OCI-LY3 (cell line): ENCODE measurements around the gene APPL2.

Experiments
- H2AFZ ChIP-seq: fragments of 200-600, 300-600 bp; shearing (Covaris generic); 2 replicates; pipeline ENCODE4 v1.6.0; 2014; ENCODE audit warnings: antibody characterized with exemption, low read depth, low read length
- H3K27ac ChIP-seq: fragments of 200-600, 300-600 bp; sonication (generic); 2 replicates; pipeline ENCODE4 v1.5.1; 2014; ENCODE audit warnings: mild to moderate bottlenecking, low read length, moderate library complexity, mixed read lengths
- H3K27me3 ChIP-seq: fragments of 200-600, 300-600 bp; sonication (generic); 2 replicates; pipeline ENCODE4 v1.6.1; 2014; ENCODE audit warnings: low read depth, low read length, mixed read lengths
- H3K36me3 ChIP-seq: fragments of 200-600, 300-600 bp; sonication (generic); replicated peaks from 2 replicates; pipeline ENCODE3; 2014; ENCODE audit warnings: low read depth, low read length, mixed read lengths
- H3K4me1 ChIP-seq: fragments of 300-600, 200-600 bp; sonication (generic); 2 replicates; pipeline ENCODE4 v1.6.1; 2014; ENCODE audit warnings: low read length, mixed read lengths
- H3K4me2 ChIP-seq: fragments of 200-600, 300-600 bp; sonication (generic); 2 replicates; pipeline ENCODE4 v1.6.1; 2014; ENCODE audit warnings: low read length, mixed read lengths
- H3K4me3 ChIP-seq: fragments of 300-600, 200-600 bp; sonication (generic); 2 replicates; pipeline ENCODE4 v1.5.1; 2014; ENCODE audit warnings: antibody characterized with exemption, mild to moderate bottlenecking, low read length, moderate library complexity
- H3K79me2 ChIP-seq: fragments of 300-600, 200-600 bp; shearing (Covaris generic); 2 replicates; pipeline ENCODE4 v1.6.1; 2014; ENCODE audit warnings: mild to moderate bottlenecking, low read length, mixed read lengths
- H3K9ac ChIP-seq: fragments of 300-600, 200-600 bp; shearing (Covaris generic); 2 replicates; pipeline ENCODE4 v1.6.0; 2014; ENCODE audit warnings: mild to moderate bottlenecking, low read length, moderate library complexity
- H3K9me3 ChIP-seq: fragments of 200-600, 300-600 bp; shearing (Covaris generic); 2 replicates; pipeline ENCODE4 v1.6.1; 2014; ENCODE audit warnings: low read length, mixed read lengths; ENCODE audit not compliant: insufficient read depth
- H4K20me1 ChIP-seq: fragments of 200-600, 300-600 bp; sonication (generic); 2 replicates; pipeline ENCODE4 v1.6.1; 2016; ENCODE audit warnings: low read length, mixed read lengths; ENCODE audit not compliant: insufficient read depth
- CTCF ChIP-seq: fragments of 200-600, 300-600 bp; sonication (generic); IDR thresholded peaks from 2 replicates; pipeline ENCODE4 v1.5.1; 2014; ENCODE audit warnings: antibody characterized with exemption, low read length, low read depth
- EZH2phosphoT487 ChIP-seq: fragments of 200-600 bp; shearing (Covaris generic); IDR thresholded peaks from 2 replicates; pipeline ENCODE4 v1.6.1; 2018; ENCODE audit warnings: antibody characterized with exemption, mixed run types, low read depth

Gene APPL2

GRCh38 chr12:105235281-105235731 is 668 bp downstream of the APPL2 start:
- H3K27ac ChIP-seq, result no peak overlapping the region
- H3K9ac ChIP-seq, result peak overlapping the region; percentile 72
- no peaks in the 10 kb centered on the region for H3K36me3 ChIP-seq
- H3K4me2 ChIP-seq, result peak overlapping the region; percentile 93
- no peaks in the 10 kb centered on the region for H3K9me3 ChIP-seq
- H3K4me3 ChIP-seq, result peak overlapping the region; percentile 99
- 0 out of 2 replicates have a peak, but pooled peaks cover 5% of the 10 kb centered on the region for H3K79me2 ChIP-seq
- TF ChIP-seq CTCF (no peak), EZH2phosphoT487 (no peak)
- no peaks in the 10 kb centered on the region for H4K20me1 ChIP-seq
- peaks cover 14% of the 10 kb centered on the region for H3K4me1 ChIP-seq
- no peaks in the 10 kb centered on the region for H3K27me3 ChIP-seq
- H2AFZ ChIP-seq, result peak overlapping the region; percentile 93

- Histone ChIP-seq H3K36me3 (no peaks in the 10 kb centered on the region), H3K79me2 (0 out of 2 replicates have a peak, but pooled peaks cover 5% of the 10 kb centered on the region), H3K4me1 (peaks cover 11% of the 10 kb centered on the region; the same call in 1 of the 2 replicates), H3K9ac (no peak overlapping the region), H4K20me1 (no peaks in the 10 kb centered on the region), H2AFZ (no peak overlapping the region), H3K9me3 (no peaks in the 10 kb centered on the region), H3K4me3 (no peak overlapping the region), H3K4me2 (no peak overlapping the region), H3K27me3 (no peaks in the 10 kb centered on the region), H3K27ac (no peak overlapping the region)
- no peak for TF ChIP-seq CTCF
- TF ChIP-seq EZH2phosphoT487, result no peak
Observed at GRCh38 chr12:105234197-105234596, 1.8 kb downstream of the APPL2 start.

GRCh38 chr12:105233041-105233905 is 2.7 kb downstream of the APPL2 start:
- TF ChIP-seq EZH2phosphoT487, result no peak
- TF ChIP-seq CTCF, result no peak
- H3K79me2 ChIP-seq, result 0 out of 2 replicates have a peak, but pooled peaks cover 5% of the 10 kb centered on the region
- no peak overlapping the region for H3K9ac ChIP-seq
- H3K4me3 ChIP-seq, result no peak overlapping the region
- no peaks in the 10 kb centered on the region for H3K27me3 ChIP-seq
- no peak overlapping the region for H2AFZ ChIP-seq
- no peak overlapping the region for H3K4me2 ChIP-seq
- H3K9me3 ChIP-seq, result no peaks in the 10 kb centered on the region
- H3K27ac ChIP-seq, result no peak overlapping the region
- H3K36me3 ChIP-seq, result no peaks in the 10 kb centered on the region
- H4K20me1 ChIP-seq, result no peaks in the 10 kb centered on the region
- H3K4me1 ChIP-seq, result peaks cover 11% of the 10 kb centered on the region; the same call in 1 of the 2 replicates

- no peaks in the 10 kb centered on the region for H4K20me1 ChIP-seq
- H3K4me2 ChIP-seq, result no peak overlapping the region
- H3K9me3 ChIP-seq, result no peaks in the 10 kb centered on the region
- H3K9ac ChIP-seq, result no peak overlapping the region
- H3K27me3 ChIP-seq, result no peaks in the 10 kb centered on the region
- no peak overlapping the region for H3K27ac ChIP-seq
- TF ChIP-seq EZH2phosphoT487 (no peak), CTCF (no peak)
- H2AFZ ChIP-seq, result no peak overlapping the region
- 0 out of 2 replicates have a peak, but pooled peaks cover 5% of the 10 kb centered on the region for H3K79me2 ChIP-seq
- no peaks in the 10 kb centered on the region for H3K36me3 ChIP-seq
- H3K4me3 ChIP-seq, result no peak overlapping the region
- peaks cover 8% of the 10 kb centered on the region; the same call in 1 of the 2 replicates for H3K4me1 ChIP-seq
Observed at GRCh38 chr12:105231396-105231795, 4.6 kb downstream of the APPL2 start.
